ENCODE results near the gene NDUFC1.

NDUFC1 gene

DNA sequence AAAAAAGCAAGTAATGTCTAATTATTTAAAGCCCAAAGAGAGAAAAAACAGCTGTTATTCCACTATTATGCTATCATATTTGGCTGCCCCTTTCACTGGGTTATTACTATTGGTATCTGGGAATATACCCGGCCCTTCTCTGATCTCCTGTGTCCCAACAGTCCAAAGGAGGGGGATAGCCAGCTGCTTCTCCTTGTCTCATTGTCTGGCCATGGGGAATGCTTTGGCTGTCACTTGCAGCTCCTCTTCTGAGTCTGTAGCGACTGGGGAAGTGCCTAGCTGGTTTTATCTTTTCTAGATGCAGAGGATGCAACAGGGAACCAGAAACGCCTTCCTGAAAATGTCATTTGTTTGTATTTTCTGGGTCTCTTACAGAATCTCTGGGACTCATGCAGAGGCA is 56.1 kb downstream of the NDUFC1 start:
- no peak for DNase-seq

DNA sequence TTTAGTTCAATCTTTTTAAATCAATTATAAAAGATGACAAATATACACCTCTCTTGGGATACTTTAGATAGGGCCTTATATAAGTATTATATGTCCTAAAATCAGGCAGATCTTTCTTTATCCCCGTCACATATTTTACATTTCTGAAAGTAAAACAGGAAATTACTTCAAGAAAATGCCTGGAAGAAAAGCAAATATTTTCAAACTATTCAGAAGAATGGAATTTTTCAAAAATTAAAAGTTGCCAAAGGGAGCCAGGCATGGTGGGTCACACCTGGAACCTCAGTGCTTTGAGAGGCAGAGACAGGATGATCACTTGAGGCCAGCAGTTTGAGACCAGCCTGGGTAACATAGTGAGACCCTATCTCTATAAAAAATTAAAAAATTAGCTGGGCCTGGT is 56.7 kb downstream of the NDUFC1 start:
- no peak for DNase-seq

DNA sequence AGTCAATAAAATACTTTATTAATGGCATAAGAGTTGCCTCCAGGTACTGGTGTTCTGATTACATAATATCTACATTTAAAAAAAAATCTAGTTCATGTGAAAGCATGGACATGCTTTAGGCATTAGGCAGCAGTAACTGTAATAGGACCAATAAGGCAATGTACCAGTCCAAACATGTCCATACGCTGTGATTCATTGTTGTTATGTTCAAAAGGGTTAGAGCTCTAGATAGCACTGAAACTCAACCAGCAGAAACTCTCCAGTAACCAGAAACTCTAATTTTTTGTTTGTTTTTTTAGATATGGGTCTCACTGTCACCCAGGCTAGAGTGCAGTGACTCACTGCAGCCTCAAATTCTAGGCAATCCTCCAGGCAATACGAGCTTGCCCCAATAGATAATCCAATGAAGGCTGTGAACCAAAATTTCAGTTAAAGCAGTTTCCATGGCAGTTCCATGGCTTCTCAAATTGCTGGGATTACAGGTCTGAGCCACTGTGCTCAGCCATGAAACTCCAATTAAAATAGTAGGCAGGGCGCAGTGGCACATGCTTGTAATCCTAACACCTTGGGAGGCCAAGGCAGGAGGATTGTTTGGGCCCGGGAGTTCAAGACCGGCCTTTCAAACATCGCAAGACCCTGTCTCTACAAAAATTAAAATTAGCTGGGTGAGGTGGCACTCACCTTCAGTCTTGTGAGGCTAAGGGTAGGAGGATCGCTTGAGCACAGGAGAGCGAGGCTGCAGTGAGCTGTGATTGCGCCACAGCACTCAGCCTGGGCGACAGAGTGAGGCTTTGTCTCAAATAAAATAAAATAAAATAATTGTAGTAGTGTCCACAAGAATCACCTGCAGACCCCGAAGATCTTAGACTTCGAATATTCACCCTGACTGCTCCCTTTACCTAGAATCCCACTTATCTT is 58.6 kb downstream of the NDUFC1 start:
- DNase-seq = peak; percentile 4

DNA sequence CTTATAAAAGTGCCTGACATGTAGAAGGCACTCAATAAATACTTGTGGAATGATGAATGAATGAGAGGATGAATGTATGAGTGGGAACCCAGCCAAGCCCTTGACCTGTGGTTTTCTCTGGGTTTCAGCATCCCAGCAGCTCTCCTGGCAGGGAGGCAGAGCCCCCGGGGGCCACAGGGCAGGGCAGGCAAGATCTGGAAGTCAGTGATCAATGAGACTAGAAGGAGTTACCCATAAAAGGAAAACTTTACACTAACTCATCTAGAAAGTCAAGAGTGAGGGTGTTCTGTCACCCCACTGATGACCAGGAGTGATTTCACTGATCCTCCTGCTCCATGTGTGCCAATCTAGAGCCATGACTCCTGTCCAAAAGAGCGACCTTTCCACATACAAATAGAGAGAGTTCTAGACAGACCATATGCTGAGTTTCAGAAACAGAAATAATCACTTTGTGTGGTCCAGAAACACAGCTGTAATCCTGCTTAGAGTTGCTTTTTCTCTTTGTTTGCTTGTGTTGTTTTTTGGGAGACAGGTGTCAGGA is 59.7 kb downstream of the NDUFC1 start:
- DNase-seq = no peak

DNA sequence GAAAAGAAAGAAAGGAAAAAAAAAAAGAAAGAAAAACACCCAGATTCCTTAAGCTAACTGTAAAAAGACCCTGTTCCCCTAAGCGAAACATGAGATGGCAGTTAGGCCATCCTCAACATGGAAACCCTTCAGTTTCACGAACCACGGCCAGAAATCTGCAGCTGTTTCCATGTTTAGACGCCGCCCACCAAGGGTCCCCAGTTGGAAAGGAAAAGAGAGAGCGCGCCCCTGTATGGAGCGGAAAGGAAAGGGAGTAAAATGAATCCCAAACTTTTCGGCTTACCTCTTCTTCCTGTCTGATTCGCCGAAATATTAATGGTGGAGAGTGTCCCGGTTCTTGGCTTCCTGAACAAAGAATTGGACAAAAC is 60.5 kb downstream of the NDUFC1 start:
- DNase-seq = no peak

DNA sequence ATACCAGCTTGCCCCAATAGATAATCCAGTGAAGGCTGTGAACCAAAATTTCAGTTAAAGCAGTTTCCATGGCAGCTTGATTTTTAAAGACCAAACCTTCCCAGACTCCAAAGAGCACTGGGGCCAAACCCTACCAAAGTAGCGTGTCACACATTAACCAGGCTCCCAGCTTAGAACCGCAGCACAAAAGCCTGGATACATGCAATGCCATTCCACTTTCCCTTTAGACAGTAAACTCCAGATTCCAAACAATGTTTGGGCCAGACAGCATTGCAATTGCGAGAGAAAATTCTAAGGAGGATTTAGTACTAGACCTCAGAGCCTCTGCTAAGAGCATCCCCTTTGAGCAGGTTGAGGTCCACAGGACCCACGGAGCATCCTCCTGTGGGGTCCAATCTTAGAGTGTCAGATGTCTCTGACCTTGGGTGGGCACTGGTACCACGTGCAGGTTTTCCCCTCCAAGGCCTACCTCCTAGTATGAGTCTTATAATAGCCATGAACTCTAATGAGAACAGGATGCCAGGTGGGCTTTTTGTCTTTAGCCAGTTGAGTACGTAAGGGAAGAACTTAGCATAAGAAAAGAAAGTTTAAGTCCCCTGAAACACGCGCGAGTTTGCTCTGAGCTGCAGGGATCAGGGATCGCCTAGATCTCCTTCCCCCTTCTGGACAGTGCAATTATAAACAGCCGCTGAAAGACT is 61.0 kb downstream of the NDUFC1 start:
- DNase-seq = no peak
